Measurements from ENCODE around the gene MLKL.

DNA sequence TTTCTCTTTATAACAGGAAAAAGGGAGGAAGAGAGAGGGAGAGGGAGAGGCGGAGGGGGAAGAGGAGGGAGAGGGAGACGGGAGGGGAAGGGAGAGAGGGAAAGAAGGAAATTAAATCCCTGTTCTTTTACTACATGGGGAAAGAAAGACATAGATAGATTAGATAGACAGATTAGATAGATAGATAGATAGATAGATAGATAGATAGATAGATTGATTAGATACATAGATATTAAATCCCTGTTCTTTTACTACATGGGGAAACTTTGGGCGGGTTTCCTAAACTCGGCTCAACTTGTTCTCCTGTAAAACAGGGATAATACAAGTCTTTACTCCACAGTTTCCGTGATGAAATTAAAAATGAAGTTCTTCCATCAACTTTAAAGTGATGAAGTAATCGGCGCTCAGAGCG is 34.6 kb downstream of the MLKL start:
- TF ChIP-seq, protein P1, sequence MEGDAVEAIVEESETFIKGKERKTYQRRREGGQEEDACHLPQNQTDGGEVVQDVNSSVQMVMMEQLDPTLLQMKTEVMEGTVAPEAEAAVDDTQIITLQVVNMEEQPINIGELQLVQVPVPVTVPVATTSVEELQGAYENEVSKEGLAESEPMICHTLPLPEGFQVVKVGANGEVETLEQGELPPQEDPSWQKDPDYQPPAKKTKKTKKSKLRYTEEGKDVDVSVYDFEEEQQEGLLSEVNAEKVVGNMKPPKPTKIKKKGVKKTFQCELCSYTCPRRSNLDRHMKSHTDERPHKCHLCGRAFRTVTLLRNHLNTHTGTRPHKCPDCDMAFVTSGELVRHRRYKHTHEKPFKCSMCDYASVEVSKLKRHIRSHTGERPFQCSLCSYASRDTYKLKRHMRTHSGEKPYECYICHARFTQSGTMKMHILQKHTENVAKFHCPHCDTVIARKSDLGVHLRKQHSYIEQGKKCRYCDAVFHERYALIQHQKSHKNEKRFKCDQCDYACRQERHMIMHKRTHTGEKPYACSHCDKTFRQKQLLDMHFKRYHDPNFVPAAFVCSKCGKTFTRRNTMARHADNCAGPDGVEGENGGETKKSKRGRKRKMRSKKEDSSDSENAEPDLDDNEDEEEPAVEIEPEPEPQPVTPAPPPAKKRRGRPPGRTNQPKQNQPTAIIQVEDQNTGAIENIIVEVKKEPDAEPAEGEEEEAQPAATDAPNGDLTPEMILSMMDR (conservative IDR thresholded peaks at IDR 0.05 in 1 of 2, IDR thresholded peaks at IDR 0.05 in 1 of 2; ENCODE audit: extremely low read depth in 1 of 2, insufficient read depth in 1 of 2, low read depth in 1 of 2, low read length in 2 of 2): no peak
- no peak for TF ChIP-seq EZH2 (IDR thresholded peaks at IDR 0.05; ENCODE audit: borderline replicate concordance, low read length)
